Keratinocyte (primary cell): ENCODE data around the gene EMB.

Experiments
- CTCF ChIP-seq, 3 experiments: IDR thresholded peaks in 1 of 3; conservative IDR thresholded peaks in 1 of 3; optimal IDR thresholded peaks in 1 of 3; 2 replicates in 2 of 3; 3 replicates in 1 of 3; pipeline versions ENCODE3 to v1.5.1; 2011; ENCODE audit warnings: low read length in 3 of 3, mild to moderate bottlenecking in 3 of 3, moderate library complexity in 2 of 3, control low read depth in 1 of 3, inconsistent platforms in 1 of 3; ENCODE audit not compliant: insufficient read depth in 2 of 3; ENCODE audit errors: extremely low read depth in 1 of 3
- EZH2 ChIP-seq: IDR thresholded peaks from one replicate; pipeline ENCODE4 v1.6.1; 2012; ENCODE audit warnings: inconsistent platforms, mild to moderate bottlenecking, low read length, moderate library complexity

DNA sequence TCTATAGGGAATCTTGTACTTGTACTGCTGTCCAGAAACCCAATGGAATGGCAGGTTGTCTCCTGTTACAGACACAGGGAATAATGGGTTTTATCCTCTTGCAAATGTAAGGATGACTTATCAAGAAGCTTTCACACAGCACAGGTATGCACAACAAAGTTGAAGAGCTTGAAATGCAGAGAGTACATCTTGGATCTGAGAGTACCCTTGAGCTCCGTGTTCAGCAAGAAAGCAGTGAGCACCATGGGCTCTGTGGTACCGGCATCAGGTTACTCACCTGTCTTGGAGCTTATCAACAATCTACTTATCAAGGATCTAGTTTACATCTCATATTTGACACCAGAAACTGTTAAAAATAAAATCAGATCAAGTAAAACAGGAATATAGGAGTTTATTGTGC lies 22.0 kb upstream of the EMB start:
- TF ChIP-seq CTCF (optimal IDR thresholded peaks at IDR 0.05 in 1 of 3, IDR thresholded peaks at IDR 0.05 in 1 of 3, conservative IDR thresholded peaks at IDR 0.05 in 1 of 3; ENCODE audit: extremely low read depth in 1 of 3, insufficient read depth in 2 of 3, low read length in 3 of 3) = no peak
- TF ChIP-seq EZH2 = no peak
